Activated CD4-positive, alpha-beta memory T cell treated with anti-CD3 and anti-CD28 coated beads, Interleukin-2, amount 10 ng/mL, durations not matched to agents 7 days and 5 days (primary cell): Measurements from ENCODE around the gene BAZ2B. TPM values are rescaled to one million over a fixed set of nuclear protein-coding genes. Genes with fewer than 3 reads are reported as not detected.

Experiments
- CTCF ChIA-PET: fragments of 350-600 bp; sonication (Branson Sonifier 250); formaldehyde crosslinking; loops from one replicate; lab custom pipeline; 2021; ENCODE audit warnings: antibody characterized with exemption, inconsistent platforms; lab: Charles Lee
- POLR2A ChIA-PET: fragments of 350-600 bp; sonication (Branson Sonifier 250); formaldehyde crosslinking; loops from one replicate; lab custom pipeline; 2021; ENCODE audit warnings: antibody characterized with exemption; lab: Charles Lee
- DNase-seq: peaks from one replicate; pipeline ENCODE4 v3.0.0-alpha.2; 2020
- H3K27ac Mint-ChIP-seq: one replicate; pipeline ENCODE4 v1.8.0; 2021; ENCODE audit warnings: mild to moderate bottlenecking, mixed read lengths
- H3K27me3 Mint-ChIP-seq: one replicate; pipeline ENCODE4 v1.8.0; 2021; ENCODE audit warnings: mixed read lengths
- H3K36me3 Mint-ChIP-seq: one replicate; pipeline ENCODE4 v1.8.0; 2021; ENCODE audit warnings: low read depth, mixed read lengths
- H3K4me1 Mint-ChIP-seq: one replicate; pipeline ENCODE4 v1.8.0; 2021; ENCODE audit warnings: mixed read lengths
- H3K4me3 Mint-ChIP-seq: one replicate; pipeline ENCODE4 v1.8.0; 2021; ENCODE audit warnings: mild to moderate bottlenecking, mixed read lengths
- H3K9me3 Mint-ChIP-seq: one replicate; pipeline ENCODE4 v1.8.0; 2021; ENCODE audit warnings: mixed read lengths
- total RNA-seq, 2 experiments: library from RNA; stranded (reverse); gene quantifications; one replicate each; pipeline ENCODE4 v1.2.3, GENCODE V29; 2021

The BAZ2B gene
- total RNA-seq, 2 experiments from 2014 or later: 8.5 to 9.8 TPM

- no peak for DNase-seq
- H3K36me3 Mint-ChIP-seq: no peaks in the 10 kb centered on the region
- no peak overlapping the region for H3K4me3 Mint-ChIP-seq
- H3K27ac Mint-ChIP-seq: no peak overlapping the region
- ChIA-PET CTCF (no interaction called here), POLR2A (no interaction called here)
- peaks cover 24% of the 10 kb centered on the region for H3K27me3 Mint-ChIP-seq
- peaks cover 12% of the 10 kb centered on the region for H3K4me1 Mint-ChIP-seq
- no peaks in the 10 kb centered on the region for H3K9me3 Mint-ChIP-seq
Measured at GRCh38 chr2:159613091-159613490, 3.3 kb downstream of the BAZ2B start.

GRCh38 chr2:159612255-159612901 lies 4.0 kb downstream of the BAZ2B start:
- peaks cover 19% of the 10 kb centered on the region for H3K27me3 Mint-ChIP-seq
- ChIA-PET POLR2A (no interaction called here), CTCF (no interaction called here)
- no peak for DNase-seq
- no peak overlapping the region for H3K27ac Mint-ChIP-seq
- H3K9me3 Mint-ChIP-seq: no peaks in the 10 kb centered on the region
- H3K4me1 Mint-ChIP-seq: peaks cover 12% of the 10 kb centered on the region
- H3K36me3 Mint-ChIP-seq: no peaks in the 10 kb centered on the region
- no peak overlapping the region for H3K4me3 Mint-ChIP-seq

DNA sequence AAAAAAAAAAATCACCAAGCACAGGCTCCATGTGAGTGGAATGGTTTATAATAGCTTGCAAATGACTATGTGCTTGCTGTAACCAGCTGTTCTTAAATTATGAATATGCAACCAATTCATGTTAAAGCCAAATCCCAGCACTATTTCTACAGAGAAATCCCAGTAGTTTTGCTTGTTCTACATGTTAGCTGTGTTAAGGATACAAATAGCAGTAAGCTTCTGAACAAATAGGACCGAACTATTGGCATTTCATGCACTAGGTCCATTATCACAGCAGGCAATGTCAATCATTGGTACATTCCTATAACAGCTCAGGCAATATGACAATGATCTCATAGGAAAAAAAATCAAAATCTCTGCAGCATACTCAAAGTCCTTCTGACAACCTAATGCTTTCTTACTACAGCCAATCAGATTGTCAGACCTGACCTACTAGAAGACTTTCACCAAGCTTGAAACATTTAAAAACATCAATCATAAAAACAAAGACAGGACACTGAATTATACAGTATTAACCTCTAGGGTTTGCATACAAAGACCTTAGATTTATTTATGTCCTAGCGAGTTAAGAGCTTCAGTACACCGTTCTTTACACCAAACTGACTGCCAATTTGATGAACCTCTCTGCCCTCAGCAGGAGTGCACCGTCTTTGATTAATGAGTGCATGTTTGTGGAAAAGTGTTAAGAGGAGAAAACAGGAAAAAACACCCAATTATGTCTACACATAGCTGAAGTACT lies 6.4 kb downstream of the BAZ2B start:
- Mint-ChIP-seq H3K36me3 (no peaks in the 10 kb centered on the region), H3K27me3 (peaks cover 10% of the 10 kb centered on the region), H3K4me1 (peaks cover 4% of the 10 kb centered on the region), H3K4me3 (no peak overlapping the region), H3K9me3 (no peaks in the 10 kb centered on the region), H3K27ac (no peak overlapping the region)
- CTCF ChIA-PET: interaction anchor here (0.6 to 1.3 kb wide), 3 partner anchors 11 to 311 kb away, joined by 3 to 4 read pairs (median 4); no protein-coding TSS in a partner anchor
- no peak for DNase-seq
- POLR2A ChIA-PET: no interaction called here

- no peaks in the 10 kb centered on the region for H3K9me3 Mint-ChIP-seq
- H3K27me3 Mint-ChIP-seq: peaks cover 5% of the 10 kb centered on the region
- no peak overlapping the region for H3K27ac Mint-ChIP-seq
- DNase-seq: no peak
- ChIA-PET POLR2A (no interaction called here), CTCF (interaction anchor here (1.0 to 1.3 kb wide), 2 partner anchors 10 to 312 kb away, joined by 3 to 4 read pairs; no protein-coding TSS in a partner anchor)
- H3K36me3 Mint-ChIP-seq: no peaks in the 10 kb centered on the region
- H3K4me1 Mint-ChIP-seq: no peaks in the 10 kb centered on the region
- H3K4me3 Mint-ChIP-seq: no peak overlapping the region
Measured at GRCh38 chr2:159608723-159609308, 7.5 kb downstream of the BAZ2B start.

DNA sequence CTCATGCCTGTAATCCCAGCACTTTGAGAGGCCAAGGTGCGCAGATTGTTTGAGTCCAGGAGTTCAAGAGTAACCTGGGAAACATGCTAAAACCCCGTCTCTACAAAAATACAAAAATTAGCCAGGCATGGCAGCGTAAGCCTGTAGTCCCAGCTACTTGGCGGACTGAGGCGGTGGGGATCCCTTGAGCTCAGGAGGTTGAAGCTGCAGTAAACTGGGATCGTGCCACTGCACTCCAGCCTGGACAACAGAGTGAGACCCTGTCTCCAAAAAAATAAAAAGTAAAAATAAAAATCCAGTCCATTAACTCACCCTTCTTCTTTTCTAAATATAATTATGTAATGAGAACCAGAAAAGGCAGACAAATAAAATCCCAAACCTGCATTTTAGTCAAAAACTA lies 8.2 kb downstream of the BAZ2B start:
- POLR2A ChIA-PET: no interaction called here
- Mint-ChIP-seq H3K36me3 (no peaks in the 10 kb centered on the region), H3K4me1 (no peaks in the 10 kb centered on the region), H3K27ac (no peak overlapping the region), H3K4me3 (no peak overlapping the region), H3K9me3 (no peaks in the 10 kb centered on the region), H3K27me3 (peaks cover 5% of the 10 kb centered on the region)
- no peak for DNase-seq
- CTCF ChIA-PET: no interaction called here

GRCh38 chr2:159606287-159606686 lies 10.1 kb downstream of the BAZ2B start:
- Mint-ChIP-seq H3K4me1 (no peaks in the 10 kb centered on the region), H3K27ac (no peak overlapping the region), H3K4me3 (no peak overlapping the region), H3K36me3 (no peaks in the 10 kb centered on the region), H3K27me3 (no peaks in the 10 kb centered on the region), H3K9me3 (no peaks in the 10 kb centered on the region)
- no peak for DNase-seq
- ChIA-PET POLR2A (no interaction called here), CTCF (no interaction called here)

DNA sequence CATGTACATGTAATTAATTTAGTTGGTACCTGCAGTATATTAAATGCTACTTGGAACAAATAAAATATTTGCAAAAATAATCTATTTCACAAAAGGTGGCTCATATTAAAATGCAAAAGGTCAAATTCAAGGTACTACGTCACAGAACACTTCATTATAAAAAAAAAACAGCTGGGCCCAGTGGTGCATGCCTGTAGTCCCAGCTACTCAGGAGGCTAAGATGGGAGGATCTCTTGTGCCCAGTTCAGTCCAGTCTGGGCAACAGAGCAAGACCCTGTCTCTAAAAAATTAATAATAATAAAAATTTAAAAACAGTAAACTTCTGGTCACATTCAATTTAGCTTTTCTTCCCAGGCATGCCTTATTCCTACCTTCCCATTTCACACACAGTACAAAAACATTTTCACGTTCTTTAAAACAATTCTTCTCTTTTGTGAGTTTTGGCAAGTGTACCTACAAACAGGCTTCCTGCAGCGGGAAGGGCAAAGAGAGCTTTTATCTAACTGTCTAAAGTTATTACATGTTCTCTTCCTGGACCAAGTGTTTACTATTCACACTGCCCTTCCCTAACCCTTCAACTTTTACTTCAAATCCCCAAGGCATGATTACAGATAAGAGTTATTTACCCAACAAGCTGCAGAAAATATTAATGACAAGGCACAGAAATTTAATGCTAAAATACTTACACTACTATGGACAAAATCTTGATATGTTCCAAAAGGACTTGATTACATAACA lies 10.7 kb downstream of the BAZ2B start:
- H3K36me3 Mint-ChIP-seq: no peaks in the 10 kb centered on the region
- no peaks in the 10 kb centered on the region for H3K4me1 Mint-ChIP-seq
- H3K27me3 Mint-ChIP-seq: no peaks in the 10 kb centered on the region
- DNase-seq: no peak
- ChIA-PET CTCF (no interaction called here), POLR2A (no interaction called here)
- H3K9me3 Mint-ChIP-seq: no peaks in the 10 kb centered on the region
- H3K27ac Mint-ChIP-seq: no peak overlapping the region
- no peak overlapping the region for H3K4me3 Mint-ChIP-seq

DNA sequence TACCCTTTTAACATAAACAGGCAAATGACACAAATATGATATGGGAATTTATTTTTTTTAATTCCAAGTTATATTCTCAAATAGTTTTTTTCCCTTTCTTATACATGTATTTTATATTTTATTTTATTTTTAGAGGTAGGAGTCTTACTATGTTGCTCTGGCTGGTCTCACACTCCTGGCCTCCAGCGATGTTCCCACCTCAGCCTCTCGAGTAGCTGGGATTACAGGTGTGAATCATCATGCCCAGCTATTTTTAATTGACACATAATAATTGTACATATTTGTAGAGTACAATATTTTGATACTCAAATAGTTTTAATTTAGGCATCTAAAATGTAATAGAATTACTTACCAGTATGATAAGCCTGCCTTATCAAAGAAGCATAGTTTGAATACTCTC lies 12.2 kb downstream of the BAZ2B start:
- Mint-ChIP-seq H3K9me3 (no peaks in the 10 kb centered on the region), H3K27ac (no peak overlapping the region), H3K4me1 (no peaks in the 10 kb centered on the region), H3K27me3 (no peaks in the 10 kb centered on the region), H3K36me3 (no peaks in the 10 kb centered on the region), H3K4me3 (no peak overlapping the region)
- CTCF ChIA-PET: interaction anchor here (0.6 to 0.8 kb wide), 2 partner anchors 8 to 18 kb away, joined by 3 read pairs; no protein-coding TSS in a partner anchor
- POLR2A ChIA-PET: no interaction called here
- DNase-seq: no peak

- Mint-ChIP-seq H3K4me3 (no peak overlapping the region), H3K9me3 (no peaks in the 10 kb centered on the region), H3K36me3 (no peaks in the 10 kb centered on the region), H3K4me1 (no peaks in the 10 kb centered on the region), H3K27me3 (no peaks in the 10 kb centered on the region), H3K27ac (no peak overlapping the region)
- DNase-seq: no peak
- POLR2A ChIA-PET: no interaction called here
- CTCF ChIA-PET: no interaction called here
Measured at GRCh38 chr2:159600752-159601151, 15.6 kb downstream of the BAZ2B start.

- ChIA-PET POLR2A (no interaction called here), CTCF (interaction anchor here (0.9 kb wide), 1 partner anchor 9 kb away, joined by 3 read pairs; no protein-coding TSS in a partner anchor)
- Mint-ChIP-seq H3K27me3 (no peaks in the 10 kb centered on the region), H3K9me3 (no peaks in the 10 kb centered on the region), H3K4me1 (no peaks in the 10 kb centered on the region), H3K27ac (no peak overlapping the region), H3K36me3 (no peaks in the 10 kb centered on the region), H3K4me3 (no peak overlapping the region)
- DNase-seq: no peak
Measured at GRCh38 chr2:159595410-159596046, 20.8 kb downstream of the BAZ2B start.

DNA sequence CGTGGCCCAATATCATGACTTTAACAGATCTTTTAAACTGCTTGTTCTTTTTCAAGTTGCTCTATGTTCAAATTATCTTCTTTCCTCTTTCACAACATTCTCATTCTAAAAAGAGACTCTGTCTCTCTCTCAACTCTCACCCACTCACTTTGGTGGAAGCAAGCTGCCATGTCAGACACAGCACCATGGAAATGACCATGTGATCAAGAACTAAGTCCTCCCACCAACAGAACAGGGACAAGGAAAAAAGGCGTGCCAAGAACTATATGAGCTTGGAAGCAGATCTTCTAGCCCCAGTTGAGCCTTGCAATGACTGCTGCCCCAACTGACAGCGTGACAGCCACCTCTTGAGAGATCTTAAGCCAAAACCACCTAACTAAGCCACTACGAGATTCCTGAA lies 23.9 kb downstream of the BAZ2B start:
- CTCF ChIA-PET: no interaction called here
- POLR2A ChIA-PET: no interaction called here
- no peaks in the 10 kb centered on the region for H3K27me3 Mint-ChIP-seq
- no peaks in the 10 kb centered on the region for H3K4me1 Mint-ChIP-seq
- H3K27ac Mint-ChIP-seq: no peak overlapping the region
- no peaks in the 10 kb centered on the region for H3K36me3 Mint-ChIP-seq
- no peaks in the 10 kb centered on the region for H3K9me3 Mint-ChIP-seq
- no peak for DNase-seq
- H3K4me3 Mint-ChIP-seq: no peak overlapping the region

- DNase-seq: no peak
- ChIA-PET CTCF (no interaction called here), POLR2A (no interaction called here)
- no peaks in the 10 kb centered on the region for H3K36me3 Mint-ChIP-seq
- no peaks in the 10 kb centered on the region for H3K9me3 Mint-ChIP-seq
- no peaks in the 10 kb centered on the region for H3K27me3 Mint-ChIP-seq
- no peaks in the 10 kb centered on the region for H3K4me1 Mint-ChIP-seq
- no peak overlapping the region for H3K27ac Mint-ChIP-seq
- H3K4me3 Mint-ChIP-seq: no peak overlapping the region
Measured at GRCh38 chr2:159591221-159591620, 25.1 kb downstream of the BAZ2B start.
